CD14-positive monocyte (primary cell): ENCODE measurements around the gene P4HA1. TPM values are rescaled to one million over a fixed set of nuclear protein-coding genes. Genes with fewer than 3 reads are reported as not detected.

Experiments
- DNase-seq, 3 donors: peaks; one replicate each; pipeline ENCODE4 v3.0.0-alpha.2; 2011 to 2022
- H2AFZ ChIP-seq: 2 replicates; pipeline ENCODE4 v1.6.0; 2012; ENCODE audit warnings: mild to moderate bottlenecking, low read depth, low read length, inconsistent platforms; ENCODE audit not compliant: insufficient read depth, poor library complexity, severe bottlenecking
- H3K27ac ChIP-seq, 2 donors: 1 replicate in 1 of 2; 2 replicates in 1 of 2; pipeline ENCODE4 v1.5.1; 2012 to 2013; ENCODE audit warnings: low read length in 2 of 2, control low read depth in 1 of 2, inconsistent platforms in 1 of 2, low read depth in 1 of 2, mild to moderate bottlenecking in 1 of 2
- H3K27me3 ChIP-seq, 2 donors: one replicate each; pipeline versions ENCODE4 v1.6.0 to v1.6.1; 2011 to 2013; ENCODE audit warnings: low read length in 2 of 2; ENCODE audit not compliant: control insufficient read depth in 2 of 2, insufficient read depth in 2 of 2
- H3K36me3 ChIP-seq, 2 donors: replicated peaks in 1 of 2; 1 replicate in 1 of 2; 2 replicates in 1 of 2; pipeline versions ENCODE4 v1.5.1 to v1.6.1; 2012 to 2013; ENCODE audit warnings: low read length in 2 of 2, control low read depth in 1 of 2, inconsistent platforms in 1 of 2, mild to moderate bottlenecking in 1 of 2; ENCODE audit not compliant: insufficient read depth in 2 of 2, control insufficient read depth in 1 of 2
- H3K4me1 ChIP-seq, 2 donors: 1 replicate in 1 of 2; 2 replicates in 1 of 2; pipeline versions ENCODE4 v1.5.1 to v1.6.1; 2012 to 2013; ENCODE audit warnings: low read length in 2 of 2, control low read depth in 1 of 2, inconsistent platforms in 1 of 2, mild to moderate bottlenecking in 1 of 2, moderate library complexity in 1 of 2; ENCODE audit not compliant: insufficient read depth in 2 of 2, control insufficient read depth in 1 of 2
- H3K4me2 ChIP-seq: replicated peaks from 2 replicates; pipeline ENCODE3; 2012; ENCODE audit warnings: low read length, moderate library complexity, mild to moderate bottlenecking; ENCODE audit not compliant: poor library complexity, severe bottlenecking; ENCODE audit errors: extremely low read depth
- H3K4me3 ChIP-seq, 3 experiments: fragments of 200-600 bp in 1 of 3; sonication (generic) in 1 of 3; replicated peaks in 1 of 3; 1 replicate in 2 of 3; 2 replicates in 1 of 3; pipeline ENCODE4 v1.5.1; 2011 to 2013; ENCODE audit warnings: low read length in 3 of 3, mild to moderate bottlenecking in 3 of 3, control low read depth in 2 of 3, low read depth in 2 of 3, inconsistent platforms in 1 of 3, moderate library complexity in 1 of 3
- H3K79me2 ChIP-seq: 2 replicates; pipeline ENCODE4 v1.6.0; 2012; ENCODE audit warnings: mild to moderate bottlenecking, control low read depth, inconsistent platforms, low read length, moderate library complexity; ENCODE audit not compliant: insufficient read depth
- H3K9ac ChIP-seq: 2 replicates; pipeline ENCODE4 v1.6.0; 2017; ENCODE audit warnings: low read length, mild to moderate bottlenecking; ENCODE audit not compliant: insufficient read depth, poor library complexity, severe bottlenecking
- H3K9me3 ChIP-seq, 2 donors: replicated peaks in 1 of 2; 1 replicate in 1 of 2; 2 replicates in 1 of 2; pipeline versions ENCODE4 v1.5.1 to v1.6.1; 2012 to 2013; ENCODE audit warnings: low read length in 2 of 2, control low read depth in 1 of 2; ENCODE audit not compliant: control insufficient read depth in 1 of 2, insufficient read depth in 1 of 2
- H4K20me1 ChIP-seq: 2 replicates; pipeline ENCODE4 v1.6.0; 2012; ENCODE audit warnings: mild to moderate bottlenecking, low read length, control low read depth, moderate library complexity; ENCODE audit not compliant: insufficient read depth
- H3K27ac Mint-ChIP-seq, 7 donors: one replicate each; pipeline ENCODE4 v1.8.0; 2020; ENCODE audit warnings: mild to moderate bottlenecking in 7 of 7, mixed read lengths in 7 of 7, moderate library complexity in 6 of 7, inconsistent platforms in 2 of 7
- H3K27me3 Mint-ChIP-seq, 3 donors: one replicate each; pipeline ENCODE4 v1.8.0; 2021 to 2022; ENCODE audit warnings: low read depth in 3 of 3, mild to moderate bottlenecking in 3 of 3, mixed read lengths in 3 of 3, moderate library complexity in 3 of 3, inconsistent platforms in 1 of 3
- H3K36me3 Mint-ChIP-seq, 2 donors: one replicate each; pipeline ENCODE4 v1.8.0; 2020; ENCODE audit warnings: mixed read lengths in 2 of 2, inconsistent platforms in 1 of 2, mild to moderate bottlenecking in 1 of 2
- H3K4me1 Mint-ChIP-seq: one replicate; pipeline ENCODE4 v1.8.0; 2020; ENCODE audit warnings: mild to moderate bottlenecking, mixed read lengths
- H3K4me3 Mint-ChIP-seq, 2 donors: one replicate each; pipeline ENCODE4 v1.8.0; 2020; ENCODE audit warnings: mild to moderate bottlenecking in 2 of 2, mixed read lengths in 2 of 2, moderate library complexity in 1 of 2
- H3K9me3 Mint-ChIP-seq, 7 donors: one replicate each; pipeline ENCODE4 v1.8.0; 2020 to 2022; ENCODE audit warnings: mixed read lengths in 7 of 7, mild to moderate bottlenecking in 6 of 7, moderate library complexity in 6 of 7, inconsistent platforms in 2 of 7
- CTCF ChIP-seq: fragments of 200-600 bp; IDR thresholded peaks from one replicate; pipeline ENCODE4 v1.8.0; 2022; ENCODE audit warnings: antibody characterized with exemption, mild to moderate bottlenecking
- WGBS: methylation state at CpG from one replicate; pipeline ENCODE4 v1.1.5; 2013; ENCODE audit warnings: missing lambda C conversion rate; ENCODE audit not compliant: insufficient coverage; 5-methylcytosine and 5-hydroxymethylcytosine counted together
- intact Hi-C, 2 donors: fragments of 100-400 bp; cut with micrococcal nuclease; formaldehyde crosslinking; loops; one replicate each; pipeline versions ENCODE4 v1.15.0 to v1.15.1; 2023
- polyA plus RNA-seq, 3 donors: library from polyadenylated mRNA; depleted of rRNA in 1 of 3; unstranded in 2 of 3; stranded (reverse) in 1 of 3; fragments of 300-500 nt in 2 of 3; fragments of >200 nt in 1 of 3; fragmentation: Illumina TruSeq in 2 of 3; gene quantifications; 1 replicate in 2 of 3; 2 replicates in 1 of 3; pipeline ENCODE4 v1.2.3, GENCODE V29; 2012 to 2021

The P4HA1 gene
- polyA plus RNA-seq, 3 donors, result 20.1 to 44.3 (median 43.9) TPM

- H3K9me3 ChIP-seq, result no peaks in the 10 kb centered on the region
- no peak for TF ChIP-seq CTCF
- peaks cover 0 to 2% (median 0%) of the 10 kb centered on the region in 3 donors for H3K27me3 Mint-ChIP-seq
- peaks cover 3 to 10% of the 10 kb centered on the region in 2 donors for H3K4me1 ChIP-seq
- no peak overlapping the region for H3K4me3 Mint-ChIP-seq
- H3K36me3 ChIP-seq, result no peaks in the 10 kb centered on the region
- no peaks in the 10 kb centered on the region for H3K27me3 ChIP-seq
- H3K27ac ChIP-seq, result no peak overlapping the region
- H3K9me3 Mint-ChIP-seq, result no peaks in the 10 kb centered on the region
- DNase-seq, result no peak
- no peak overlapping the region for H3K27ac Mint-ChIP-seq
- no peak overlapping the region for H3K9ac ChIP-seq
- peaks cover 1 to 5% of the 10 kb centered on the region in 2 donors for H3K36me3 Mint-ChIP-seq
- peaks cover 83% of the 10 kb centered on the region for H4K20me1 ChIP-seq
- H3K4me1 Mint-ChIP-seq, result peaks cover 13% of the 10 kb centered on the region
- intact Hi-C loops, result no loop called here
- WGBS, result no CpG with 5 or more reads among the region's 3 CpGs
- H2AFZ ChIP-seq, result no peak overlapping the region
- H3K4me2 ChIP-seq, result no peak overlapping the region
- H3K4me3 ChIP-seq, result no peak overlapping the region
- H3K79me2 ChIP-seq, result peaks cover 54% of the 10 kb centered on the region
Measured at GRCh38 chr10:73079779-73080541, 16.7 kb downstream of the P4HA1 start.

GRCh38 chr10:73076360-73077183 is 20.1 kb downstream of the P4HA1 start:
- H3K4me1 ChIP-seq, result peaks cover 3 to 10% of the 10 kb centered on the region in 2 donors
- H4K20me1 ChIP-seq, result peaks cover 51% of the 10 kb centered on the region
- no peak overlapping the region for H3K4me3 ChIP-seq
- 18% methylated on average over 2 of the region's 6 CpGs for WGBS
- Mint-ChIP-seq H3K9me3 (no peaks in the 10 kb centered on the region), H3K4me1 (peaks cover 13% of the 10 kb centered on the region), H3K27me3 (peaks cover 0 to 2% (median 0%) of the 10 kb centered on the region in 3 donors), H3K36me3 (peaks cover 23 to 33% of the 10 kb centered on the region in 2 donors), H3K4me3 (no peak overlapping the region), H3K27ac (peak overlapping the region in 6 of 7 donors; percentile 1 to 83 (median 40))
- no peak overlapping the region for H3K4me2 ChIP-seq
- H3K27me3 ChIP-seq, result no peaks in the 10 kb centered on the region
- no peak overlapping the region for H2AFZ ChIP-seq
- intact Hi-C loops, result no loop called here
- H3K9me3 ChIP-seq, result no peaks in the 10 kb centered on the region
- peaks cover 26 to 27% of the 10 kb centered on the region in 2 donors for H3K36me3 ChIP-seq
- peak overlapping the region in 1 of 2 donors; percentile 55 for H3K27ac ChIP-seq
- peaks cover 34% of the 10 kb centered on the region for H3K79me2 ChIP-seq
- TF ChIP-seq CTCF, result no peak
- peak in 1 of 3 donors; percentile 14 for DNase-seq
- no peak overlapping the region for H3K9ac ChIP-seq
